Naive thymus-derived CD8-positive, alpha-beta T cell (primary cell): ENCODE measurements around the gene TEX13B. TPM values are rescaled to one million over a fixed set of nuclear protein-coding genes. Genes with fewer than 3 reads are reported as not detected.

Source experiments
- ATAC-seq, 2 donors: fragments of 150-1000 bp; cut with Tn5 transposase in 1 of 2; sonication (Bioruptor Pico), chemical (Tn5 transposase) in 1 of 2; 1 replicate in 1 of 2; 2 replicates in 1 of 2; pipeline ENCODE4 v1.10.0; 2021; ENCODE audit warnings: mild to moderate bottlenecking in 2 of 2, moderate library complexity in 2 of 2
- POLR2A ChIA-PET: fragments of 350-600 bp; sonication (Branson Sonifier 250); formaldehyde crosslinking; loops from one replicate; lab custom pipeline; 2021; ENCODE audit warnings: antibody characterized with exemption; lab: Charles Lee
- DNase-seq, 10 donors: peaks; one replicate each; pipeline versions ENCODE4 v3.0.0 to v3.0.0-alpha.2; 2020 to 2022
- H3K27ac Mint-ChIP-seq, 10 donors: one replicate each; pipeline ENCODE4 v1.8.0; 2020 to 2022; ENCODE audit warnings: mild to moderate bottlenecking in 10 of 10, mixed read lengths in 10 of 10, moderate library complexity in 4 of 10, inconsistent platforms in 1 of 10
- H3K27me3 Mint-ChIP-seq, 5 donors: one replicate each; pipeline ENCODE4 v1.8.0; 2021 to 2022; ENCODE audit warnings: mixed read lengths in 5 of 5
- H3K36me3 Mint-ChIP-seq, 3 donors: one replicate each; pipeline ENCODE4 v1.8.0; 2020 to 2022; ENCODE audit warnings: mixed read lengths in 3 of 3, mild to moderate bottlenecking in 2 of 3, inconsistent platforms in 1 of 3
- H3K4me1 Mint-ChIP-seq, 4 donors: one replicate each; pipeline ENCODE4 v1.8.0; 2021 to 2022; ENCODE audit warnings: mixed read lengths in 4 of 4
- H3K4me3 Mint-ChIP-seq, 10 donors: one replicate each; pipeline ENCODE4 v1.8.0; 2020 to 2022; ENCODE audit warnings: mild to moderate bottlenecking in 10 of 10, mixed read lengths in 10 of 10, moderate library complexity in 6 of 10, inconsistent platforms in 1 of 10
- H3K9me3 Mint-ChIP-seq, 9 donors: one replicate each; pipeline ENCODE4 v1.8.0; 2020 to 2022; ENCODE audit warnings: mixed read lengths in 9 of 9, mild to moderate bottlenecking in 3 of 9, inconsistent platforms in 1 of 9, moderate library complexity in 1 of 9
- polyA plus RNA-seq, 3 donors: library from polyadenylated mRNA; unstranded; fragments of 300-500 nt; fragmentation: Illumina TruSeq; gene quantifications; one replicate each; pipeline ENCODE4 v1.2.3, GENCODE V29; 2021
- total RNA-seq, 8 experiments: library from RNA in 2 of 8; stranded (reverse) in 2 of 8; gene quantifications; one replicate each; pipeline ENCODE4 v1.2.3 and lab custom pipeline; 2021 to 2026

TEX13B gene
- total RNA-seq (not detected), polyA plus RNA-seq (not detected), total RNA-seq (lab: John Stamatoyannopoulos, UW) (0 reads per million in 6 experiments)

DNA sequence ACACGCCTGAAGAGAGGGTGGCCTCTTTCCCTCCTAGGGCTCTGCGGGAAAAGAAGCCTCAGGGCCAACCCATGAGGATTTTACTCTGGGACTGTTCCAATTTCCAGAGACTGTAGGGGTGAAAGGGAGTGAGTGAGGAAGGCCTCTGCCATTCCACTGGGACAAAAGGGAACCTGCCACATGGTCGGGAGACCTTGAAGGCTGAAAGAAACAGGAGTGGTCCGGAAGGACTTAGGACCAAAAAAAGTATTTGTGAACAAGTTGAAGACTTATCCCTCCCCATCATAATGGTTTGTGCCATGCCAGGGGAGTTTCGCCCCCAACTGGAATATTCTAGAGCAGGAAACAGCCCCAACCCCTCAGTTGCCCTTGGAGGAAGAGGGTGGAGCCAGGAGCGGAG, at the start of gene TEX13B:
Gene TEX13B, minus strand, starts transcription at position 15 of the 400 bp plus-strand sequence. CDS start 243 bp downstream, outside the sequence.
- ATAC-seq (no peak), DNase-seq (no peak)
- no peaks in the 10 kb centered on the region for H3K9me3 Mint-ChIP-seq
- peaks cover 0 to 9% (median 0%) of the 10 kb centered on the region in 5 donors for H3K27me3 Mint-ChIP-seq
- peaks cover 0 to 4% (median 3%) of the 10 kb centered on the region in 4 donors for H3K4me1 Mint-ChIP-seq
- POLR2A ChIA-PET = no interaction called here
- H3K27ac Mint-ChIP-seq = peak within 1 kb of the TSS in 2 of 10 donors; percentile 2 to 79
- H3K36me3 Mint-ChIP-seq = no peaks in the 10 kb centered on the region
- no peak within 1 kb of the TSS for H3K4me3 Mint-ChIP-seq

DNA sequence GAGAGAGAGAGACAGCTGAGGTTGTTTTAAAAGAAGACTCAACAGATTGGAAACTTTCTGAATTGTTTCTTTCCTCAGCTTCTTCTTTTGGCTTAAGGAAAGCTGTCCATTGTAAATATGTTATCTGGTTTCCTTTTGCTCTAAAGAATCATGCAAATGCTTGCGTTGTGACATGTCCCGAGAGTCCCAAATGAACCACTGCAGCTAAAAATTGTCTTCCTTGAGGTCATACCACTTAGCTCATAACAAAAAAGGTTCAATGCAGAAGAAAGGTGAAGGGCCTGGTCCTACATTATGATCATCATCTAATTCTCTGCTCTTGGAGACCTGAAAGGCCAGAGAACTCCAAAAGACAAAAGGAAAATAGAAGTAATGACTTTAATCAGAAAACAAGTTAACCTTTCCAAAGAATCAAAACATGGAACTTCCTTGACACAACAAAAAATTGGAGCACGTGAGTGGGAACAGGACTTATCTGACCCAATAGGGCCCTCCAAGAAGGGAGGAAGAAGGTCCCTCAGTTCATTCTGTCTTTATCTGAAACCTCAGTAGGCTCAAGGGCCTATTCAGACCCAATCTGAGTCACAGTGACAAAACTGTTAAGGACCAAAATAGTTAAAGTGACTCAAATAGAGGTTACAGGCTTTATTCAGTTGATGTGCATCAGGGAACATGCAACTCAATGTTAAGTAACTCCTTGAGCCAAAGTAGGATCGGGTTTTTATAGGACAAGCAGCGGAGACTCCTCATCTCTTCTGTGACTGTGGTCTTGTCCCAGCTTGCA, 48.0 kb upstream of the TEX13B start:
- peak overlapping the region in 1 of 10 donors; percentile 57 for H3K4me3 Mint-ChIP-seq
- no peaks in the 10 kb centered on the region for H3K27me3 Mint-ChIP-seq
- POLR2A ChIA-PET = no interaction called here
- peaks cover 18 to 70% (median 57%) of the 10 kb centered on the region in 4 donors for H3K4me1 Mint-ChIP-seq
- H3K36me3 Mint-ChIP-seq = peaks cover 0 to 13% (median 0%) of the 10 kb centered on the region in 3 donors
- DNase-seq = no peak
- peak overlapping the region in 3 of 10 donors; percentile 2 to 85 (median 2) for H3K27ac Mint-ChIP-seq
- H3K9me3 Mint-ChIP-seq = no peaks in the 10 kb centered on the region
- no peak for ATAC-seq

DNA sequence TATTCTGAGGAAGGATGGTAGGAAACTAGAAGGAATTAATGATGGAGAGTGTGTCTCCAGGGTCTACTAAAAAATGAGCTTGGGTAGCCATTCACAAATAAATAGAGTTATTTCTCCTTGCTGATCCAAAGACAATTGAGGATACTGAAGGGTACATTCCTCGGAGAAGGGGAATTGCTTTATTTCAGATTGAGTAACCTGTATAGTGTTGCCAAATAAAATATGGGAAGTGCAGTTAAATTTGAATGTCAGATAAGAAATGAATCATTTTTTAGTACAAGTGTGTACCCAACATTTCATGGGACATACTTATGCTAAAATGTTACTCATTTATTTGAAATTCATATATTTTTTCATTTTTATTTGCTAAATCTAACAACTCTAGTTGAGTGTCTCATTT, 46.7 kb upstream of the TEX13B start:
- no peaks in the 10 kb centered on the region for H3K27me3 Mint-ChIP-seq
- H3K36me3 Mint-ChIP-seq = peaks cover 0 to 12% (median 0%) of the 10 kb centered on the region in 3 donors
- H3K4me3 Mint-ChIP-seq = peak overlapping the region in 2 of 10 donors; percentile 36 to 44
- ATAC-seq (no peak), DNase-seq (no peak)
- peaks cover 18 to 76% (median 59%) of the 10 kb centered on the region in 4 donors for H3K4me1 Mint-ChIP-seq
- peak overlapping the region in 2 of 10 donors; percentile 18 to 38 for H3K27ac Mint-ChIP-seq
- POLR2A ChIA-PET = no interaction called here
- H3K9me3 Mint-ChIP-seq = no peaks in the 10 kb centered on the region

- Mint-ChIP-seq H3K27ac (peak overlapping the region in 7 of 10 donors; percentile 11 to 82 (median 57)), H3K4me3 (peak overlapping the region in 5 of 10 donors; percentile 2 to 58 (median 22)), H3K36me3 (peaks cover 0 to 9% (median 0%) of the 10 kb centered on the region in 3 donors), H3K9me3 (no peaks in the 10 kb centered on the region), H3K27me3 (peaks cover 0 to 1% (median 0%) of the 10 kb centered on the region in 5 donors), H3K4me1 (peaks cover 22 to 76% (median 64%) of the 10 kb centered on the region in 4 donors)
- ATAC-seq (peak; percentile 87 to 92), DNase-seq (peak in 3 of 10 donors; percentile 4 to 31 (median 25))
- POLR2A ChIA-PET = interaction anchor here (1.0 kb wide), 1 partner anchor 65 kb away, joined by 3 read pairs; the partner anchor contains the start of genes ATG4A and PSMD10
These were observed 43.9 kb upstream of the TEX13B start for GRCh38 chrX:108025954-108026600.

GRCh38 chrX:108025376-108025775, 43.2 kb upstream of the TEX13B start:
- H3K4me3 Mint-ChIP-seq = no peak overlapping the region
- ATAC-seq (no peak), DNase-seq (no peak)
- H3K27ac Mint-ChIP-seq = peak overlapping the region in 2 of 10 donors; percentile 43 to 80
- H3K4me1 Mint-ChIP-seq = peaks cover 23 to 76% (median 62%) of the 10 kb centered on the region in 4 donors
- peaks cover 0 to 5% (median 0%) of the 10 kb centered on the region in 3 donors for H3K36me3 Mint-ChIP-seq
- H3K9me3 Mint-ChIP-seq = no peaks in the 10 kb centered on the region
- peaks cover 0 to 1% (median 0%) of the 10 kb centered on the region in 5 donors for H3K27me3 Mint-ChIP-seq
- POLR2A ChIA-PET = interaction anchor here (1.0 kb wide), 1 partner anchor 66 kb away, joined by 3 read pairs; the partner anchor contains the start of genes ATG4A and PSMD10

DNA sequence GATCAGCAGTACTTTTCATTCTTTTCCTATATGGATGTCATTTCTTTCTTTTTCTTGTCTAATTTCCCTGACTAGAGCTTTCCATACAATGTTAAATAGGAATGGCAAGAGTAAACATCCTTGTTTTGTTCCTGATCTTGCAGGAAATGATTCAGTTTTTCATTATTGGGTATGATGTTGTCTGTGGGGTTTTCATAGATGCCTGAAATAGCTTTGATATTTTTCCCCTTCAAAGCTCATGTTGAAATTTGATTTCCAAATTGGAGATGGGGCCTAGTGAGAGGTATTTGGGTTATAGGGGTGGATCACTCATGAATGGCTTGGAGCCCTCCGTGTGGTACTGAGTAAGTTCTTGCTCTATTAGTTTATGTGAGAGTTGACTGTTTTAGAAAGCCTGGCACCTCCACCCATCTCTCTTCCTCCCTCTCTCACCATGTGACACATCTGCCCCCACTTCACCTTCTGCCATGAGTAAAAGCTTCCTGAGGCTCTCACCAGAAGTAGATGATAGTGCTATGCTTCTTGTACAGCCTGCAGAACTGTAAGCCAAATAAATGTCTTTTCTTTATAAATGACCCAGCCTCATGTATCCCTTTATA, 40.4 kb upstream of the TEX13B start:
- ATAC-seq (no peak), DNase-seq (no peak)
- POLR2A ChIA-PET = no interaction called here
- Mint-ChIP-seq H3K27me3 (peaks cover 0 to 1% (median 0%) of the 10 kb centered on the region in 5 donors), H3K36me3 (peaks cover 0 to 5% (median 0%) of the 10 kb centered on the region in 3 donors), H3K9me3 (no peaks in the 10 kb centered on the region), H3K4me1 (peaks cover 23 to 72% (median 59%) of the 10 kb centered on the region in 4 donors), H3K27ac (peak overlapping the region; percentile 17 to 85 (median 55)), H3K4me3 (peak overlapping the region; percentile 18 to 67 (median 48))

GRCh38 chrX:108020631-108021030, 38.5 kb upstream of the TEX13B start:
- peak in 1 of 2 donors; percentile 10 for ATAC-seq
- peak overlapping the region; percentile 81 to 96 (median 87) for H3K4me3 Mint-ChIP-seq

DNA sequence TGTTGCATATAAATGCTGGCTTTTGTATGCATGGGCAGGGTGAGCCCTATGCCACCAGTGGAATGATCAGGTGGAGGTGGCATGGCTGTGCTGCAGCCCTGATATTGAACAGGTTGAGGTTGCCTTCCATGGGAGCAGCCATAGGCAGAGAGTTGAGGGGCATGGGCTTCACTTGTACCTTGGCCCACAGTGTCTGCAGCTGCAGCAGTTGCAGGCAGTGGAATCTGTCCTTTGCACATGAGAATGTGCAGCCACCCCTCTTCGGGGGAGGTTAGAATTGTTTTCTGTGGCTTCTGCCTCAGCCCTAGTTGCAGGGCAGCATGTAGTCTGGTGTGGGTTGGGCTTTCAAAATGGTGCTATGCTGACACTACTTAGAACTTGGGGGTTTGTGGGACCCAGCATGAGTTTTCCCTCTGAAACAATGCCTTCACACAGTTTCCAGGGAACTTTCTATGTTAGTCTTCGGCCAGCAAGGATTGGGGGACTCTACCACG, 37.3 kb upstream of the TEX13B start:
- Mint-ChIP-seq H3K4me3 (peak overlapping the region; percentile 81 to 96 (median 87)), H3K27ac (peak overlapping the region; percentile 92 to 98 (median 96)), H3K27me3 (peaks cover 0 to 1% (median 0%) of the 10 kb centered on the region in 5 donors), H3K36me3 (peaks cover 0 to 3% (median under 1%) of the 10 kb centered on the region in 3 donors), H3K4me1 (peaks cover 23 to 56% (median 51%) of the 10 kb centered on the region in 4 donors), H3K9me3 (peaks cover 0 to 9% (median 3%) of the 10 kb centered on the region in 9 donors)
- DNase-seq = peak in 4 of 10 donors; percentile 12 to 42 (median 22)
- POLR2A ChIA-PET = interaction anchor here (1.0 to 1.4 kb wide), 2 partner anchors 193 to 304 kb away, joined by 3 to 7 read pairs; no protein-coding TSS in a partner anchor
- ATAC-seq = peak; percentile 29 to 50

More at GRCh38 chrX:108020631-108021030, 38.5 kb upstream of the TEX13B start:
- POLR2A ChIA-PET = interaction anchor here (1.0 to 1.1 kb wide), 2 partner anchors 51 to 194 kb away, joined by 4 read pairs; no protein-coding TSS in a partner anchor
- Mint-ChIP-seq H3K9me3 (peaks cover 0 to 4% (median 0%) of the 10 kb centered on the region in 9 donors), H3K36me3 (peaks cover 0 to 3% (median 0%) of the 10 kb centered on the region in 3 donors), H3K27me3 (peaks cover 0 to 1% (median 0%) of the 10 kb centered on the region in 5 donors), H3K27ac (peak overlapping the region; percentile 92 to 98 (median 96)), H3K4me1 (peaks cover 23 to 63% (median 54%) of the 10 kb centered on the region in 4 donors)
- peak in 6 of 10 donors; percentile 1 to 36 (median 24) for DNase-seq

DNA sequence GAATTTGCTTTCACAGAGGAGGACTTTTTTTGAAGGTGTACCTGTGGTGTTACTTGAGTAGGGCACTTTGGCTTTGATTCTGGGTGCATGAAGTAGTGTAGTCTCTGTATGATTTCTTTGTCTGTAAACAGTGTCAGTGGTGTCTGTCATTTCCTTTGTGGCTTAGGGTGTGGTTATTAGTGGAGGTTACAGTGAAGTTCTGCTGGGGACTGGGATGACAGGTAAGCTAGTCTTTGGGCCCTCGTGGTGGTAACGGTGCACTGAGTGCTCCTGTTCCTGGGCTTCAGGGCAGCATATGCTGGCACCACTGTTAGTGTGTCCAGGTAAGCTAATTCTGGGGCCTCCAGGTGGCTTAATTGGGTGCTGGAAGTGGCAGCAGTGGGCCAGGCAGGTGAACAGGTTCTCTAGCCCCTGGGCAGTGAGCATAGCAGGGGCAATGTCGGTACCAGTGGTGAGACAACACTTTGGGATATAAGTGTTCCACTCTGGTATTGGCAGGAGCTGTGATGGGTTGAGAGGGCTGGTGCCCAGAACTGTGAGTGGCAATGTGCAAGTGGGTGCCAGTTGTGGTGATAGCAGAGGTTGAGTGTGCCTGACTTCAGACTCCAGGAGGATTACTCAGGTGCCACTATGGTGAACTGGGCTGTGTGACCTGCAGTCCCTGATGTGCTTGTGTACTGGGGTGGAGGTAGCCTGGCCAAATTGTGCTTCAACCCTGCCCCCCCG, 36.6 kb upstream of the TEX13B start:
- peak overlapping the region; percentile 81 to 96 (median 87) for H3K4me3 Mint-ChIP-seq
- H3K4me1 Mint-ChIP-seq = peaks cover 23 to 50% (median 48%) of the 10 kb centered on the region in 4 donors
- H3K36me3 Mint-ChIP-seq = peaks cover 0 to 3% (median 3%) of the 10 kb centered on the region in 3 donors
- H3K27me3 Mint-ChIP-seq = peaks cover 0 to 1% (median 0%) of the 10 kb centered on the region in 5 donors
- peak; percentile 86 to 93 for ATAC-seq
- DNase-seq = peak in 8 of 10 donors; percentile 29 to 84 (median 56)
- H3K9me3 Mint-ChIP-seq = peaks cover 0 to 15% (median 8%) of the 10 kb centered on the region in 9 donors
- POLR2A ChIA-PET = interaction anchor here (0.8 to 1.4 kb wide), 4 partner anchors 17 to 390 kb away, joined by 3 to 7 read pairs (median 4); partner anchors contain the start of gene PRPS1
- peak overlapping the region; percentile 92 to 98 (median 96) for H3K27ac Mint-ChIP-seq

GRCh38 chrX:108001218-108001814, 19.1 kb upstream of the TEX13B start:
- H3K4me3 Mint-ChIP-seq = peak overlapping the region in 5 of 10 donors; percentile 5 to 38 (median 29)
- peaks cover 0 to 6% (median 3%) of the 10 kb centered on the region in 4 donors for H3K4me1 Mint-ChIP-seq
- POLR2A ChIA-PET = interaction anchor here (1.3 kb wide), 1 partner anchor 17 kb away, joined by 4 read pairs; no protein-coding TSS in a partner anchor
- DNase-seq = peak in 5 of 10 donors; percentile 22 to 62 (median 30)
- peak; percentile 95 to 98 for ATAC-seq
- H3K9me3 Mint-ChIP-seq = peaks cover 0 to 9% (median 0%) of the 10 kb centered on the region in 9 donors
- peaks cover 0 to 7% (median 0%) of the 10 kb centered on the region in 3 donors for H3K36me3 Mint-ChIP-seq
- peaks cover 0 to 2% (median 0%) of the 10 kb centered on the region in 5 donors for H3K27me3 Mint-ChIP-seq
- H3K27ac Mint-ChIP-seq = peak overlapping the region in 5 of 10 donors; percentile 31 to 79 (median 65)
